CMK (cell line): ENCODE results near the gene KLHDC7A.
A peak's percentile ranks its signal among the peaks of the same experiment; 100 is the strongest.

Source experiments
- DNase-seq: peaks from one replicate; pipeline ENCODE4 v3.0.0-alpha.2; 2010; ENCODE audit warnings: low read depth

Gene KLHDC7A

GRCh38 chr1:18473195-18473815, 7.4 kb upstream of the KLHDC7A start:
- DNase-seq: no peak

DNA sequence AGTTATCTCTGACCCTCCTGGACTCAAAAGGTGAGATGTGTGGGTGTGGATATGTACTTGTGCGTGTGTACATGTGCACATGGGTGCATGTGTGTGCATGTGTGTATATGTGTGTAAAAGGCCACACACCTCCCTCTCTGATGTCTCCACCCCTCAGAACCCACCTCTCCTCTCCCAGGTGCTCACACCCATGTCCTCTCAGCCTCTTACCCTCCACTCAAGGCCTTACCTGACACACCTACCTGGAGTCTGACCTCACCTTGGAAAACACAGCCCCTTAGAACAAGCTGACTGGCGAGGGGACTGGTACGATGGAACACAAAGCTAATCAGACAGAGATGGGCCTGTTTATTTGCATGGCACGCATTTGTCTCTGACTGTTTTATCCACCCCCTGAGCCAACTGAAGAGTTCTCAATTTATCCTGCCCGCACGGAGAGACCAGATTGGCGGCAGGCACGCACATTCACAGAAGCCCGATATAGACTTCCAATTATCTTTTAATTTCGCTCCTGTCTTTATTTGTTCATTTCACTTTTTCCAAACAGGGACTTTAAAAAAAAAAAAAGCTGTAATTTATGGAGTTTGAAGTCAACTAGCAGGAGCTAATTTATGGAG, 6.1 kb upstream of the KLHDC7A start:
- DNase-seq: no peak

- DNase-seq: no peak
Measured at GRCh38 chr1:18475234-18475905, 5.4 kb upstream of the KLHDC7A start.

- DNase-seq: no peak
Measured at GRCh38 chr1:18479454-18479853, 1.3 kb upstream of the KLHDC7A start.

DNA sequence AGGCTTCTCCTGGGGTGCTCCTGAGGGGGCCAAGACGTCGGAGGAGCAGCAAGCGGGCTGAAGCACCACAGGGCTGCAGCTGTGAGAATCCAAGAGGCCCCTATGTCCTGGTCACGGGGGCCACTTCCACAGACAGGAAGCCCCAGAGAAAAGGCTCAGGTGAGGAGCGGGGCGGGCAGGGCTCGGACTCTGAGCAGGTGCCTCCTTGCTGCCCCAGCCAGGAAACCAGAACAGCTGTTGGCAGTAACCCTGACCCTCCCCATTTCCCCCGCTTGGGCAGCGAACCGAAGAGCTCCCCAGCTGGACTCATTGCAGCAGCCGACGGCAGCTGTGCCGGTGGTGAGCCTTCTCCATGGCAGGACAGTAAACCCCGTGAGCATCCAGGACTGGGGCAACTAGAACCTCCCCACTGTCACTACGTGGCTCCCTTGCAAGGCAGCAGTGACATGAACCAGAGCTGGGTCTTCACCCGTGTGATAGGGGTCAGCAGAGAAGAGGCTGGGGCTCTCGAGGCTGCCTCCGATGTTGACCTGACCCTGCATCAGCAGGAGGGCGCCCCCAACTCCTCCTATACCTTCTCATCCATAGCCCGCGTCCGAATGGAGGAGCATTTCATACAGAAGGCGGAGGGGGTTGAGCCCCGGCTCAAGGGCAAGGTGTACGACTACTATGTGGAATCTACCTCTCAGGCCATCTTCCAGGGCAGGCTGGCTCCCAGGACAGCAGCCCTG, 625 bp downstream of the KLHDC7A start:
- no peak for DNase-seq

DNA sequence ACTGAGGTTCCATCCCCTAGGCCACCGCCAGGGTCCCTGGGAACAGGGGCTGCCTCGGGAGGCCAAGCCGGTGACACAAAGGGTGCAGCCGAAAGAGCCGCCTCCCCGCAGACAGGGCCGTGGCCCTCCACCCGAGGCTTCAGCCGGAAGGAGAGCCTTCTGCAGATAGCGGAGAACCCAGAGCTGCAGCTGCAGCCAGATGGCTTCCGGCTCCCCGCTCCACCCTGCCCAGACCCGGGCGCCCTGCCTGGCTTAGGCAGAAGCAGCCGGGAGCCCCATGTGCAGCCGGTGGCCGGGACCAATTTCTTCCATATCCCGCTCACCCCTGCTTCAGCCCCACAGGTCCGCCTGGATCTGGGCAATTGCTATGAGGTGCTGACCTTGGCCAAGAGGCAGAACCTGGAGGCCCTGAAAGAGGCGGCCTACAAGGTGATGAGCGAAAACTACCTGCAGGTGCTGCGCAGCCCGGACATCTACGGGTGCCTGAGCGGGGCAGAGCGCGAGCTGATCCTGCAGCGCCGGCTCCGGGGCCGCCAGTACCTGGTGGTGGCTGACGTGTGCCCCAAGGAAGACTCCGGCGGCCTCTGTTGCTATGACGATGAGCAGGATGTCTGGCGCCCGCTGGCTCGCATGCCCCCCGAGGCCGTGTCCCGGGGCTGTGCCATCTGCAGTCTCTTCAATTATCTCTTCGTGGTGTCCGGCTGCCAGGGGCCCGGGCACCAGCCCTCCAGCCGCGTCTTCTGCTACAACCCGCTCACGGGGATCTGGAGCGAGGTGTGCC, 1.4 kb downstream of the KLHDC7A start:
- peak; percentile 77 for DNase-seq

DNA sequence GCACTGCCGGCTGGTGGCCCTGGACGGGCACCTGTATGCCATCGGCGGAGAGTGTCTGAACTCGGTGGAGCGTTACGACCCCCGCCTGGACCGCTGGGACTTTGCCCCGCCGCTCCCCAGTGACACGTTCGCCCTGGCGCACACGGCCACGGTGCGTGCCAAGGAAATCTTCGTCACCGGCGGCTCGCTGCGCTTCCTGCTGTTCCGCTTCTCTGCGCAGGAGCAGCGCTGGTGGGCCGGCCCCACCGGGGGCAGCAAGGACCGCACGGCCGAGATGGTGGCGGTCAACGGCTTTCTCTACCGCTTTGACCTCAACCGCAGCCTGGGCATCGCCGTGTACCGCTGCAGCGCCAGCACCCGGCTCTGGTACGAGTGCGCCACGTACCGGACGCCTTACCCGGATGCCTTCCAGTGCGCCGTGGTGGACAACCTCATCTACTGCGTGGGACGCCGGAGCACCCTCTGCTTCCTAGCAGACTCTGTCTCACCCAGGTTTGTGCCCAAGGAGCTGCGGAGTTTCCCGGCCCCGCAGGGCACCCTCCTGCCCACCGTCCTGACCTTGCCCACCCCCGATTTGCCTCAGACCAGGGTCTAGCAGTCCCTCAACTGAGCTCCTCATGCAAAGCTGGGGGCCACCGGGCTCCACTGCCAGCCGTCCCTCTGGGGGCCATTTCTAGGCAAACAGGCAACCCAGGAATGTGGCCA, 2.1 kb downstream of the KLHDC7A start:
- DNase-seq: no peak

DNA sequence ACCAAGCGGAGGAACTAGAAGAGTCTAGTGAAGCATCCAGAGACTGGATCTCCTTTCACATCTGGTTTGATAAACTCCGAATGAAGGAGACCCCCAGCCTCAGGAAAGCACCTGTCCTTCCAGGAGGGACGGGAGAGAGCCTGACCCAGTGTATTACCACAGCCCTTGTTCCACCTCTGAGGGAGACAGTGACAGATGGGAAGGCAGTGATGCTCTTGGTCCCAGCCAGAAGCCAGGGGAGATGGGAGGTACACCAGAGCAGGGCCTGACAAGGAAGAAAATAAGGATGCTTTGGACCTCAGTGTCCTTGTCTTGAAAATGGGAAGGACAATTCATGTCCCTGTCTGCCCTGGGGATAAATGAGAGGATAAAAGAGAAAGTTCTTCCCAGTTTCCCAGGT, 3.5 kb downstream of the KLHDC7A start:
- no peak for DNase-seq

GRCh38 chr1:18484721-18485120, 4.0 kb downstream of the KLHDC7A start:
- no peak for DNase-seq

GRCh38 chr1:18485227-18485626, 4.5 kb downstream of the KLHDC7A start:
- no peak for DNase-seq

DNA sequence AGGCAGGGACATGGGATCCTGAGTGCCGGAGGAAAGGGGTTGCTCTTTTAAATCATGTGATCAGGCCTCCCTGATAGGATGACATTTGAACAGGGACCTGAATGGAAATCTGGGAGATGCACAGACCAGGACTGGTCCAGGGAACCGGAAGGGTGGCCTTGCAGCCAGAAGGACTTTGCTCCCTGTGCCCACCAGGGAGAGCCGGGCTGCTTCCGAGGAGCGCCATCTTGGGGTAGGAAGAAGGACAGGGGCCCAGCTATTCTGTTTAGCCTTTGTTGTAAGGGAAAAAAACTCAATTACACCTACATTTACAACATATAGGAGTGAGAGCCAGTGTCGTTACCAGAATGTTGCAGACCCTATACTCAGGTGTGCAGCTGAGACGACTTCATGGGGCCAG, 5.5 kb downstream of the KLHDC7A start:
- no peak for DNase-seq

DNA sequence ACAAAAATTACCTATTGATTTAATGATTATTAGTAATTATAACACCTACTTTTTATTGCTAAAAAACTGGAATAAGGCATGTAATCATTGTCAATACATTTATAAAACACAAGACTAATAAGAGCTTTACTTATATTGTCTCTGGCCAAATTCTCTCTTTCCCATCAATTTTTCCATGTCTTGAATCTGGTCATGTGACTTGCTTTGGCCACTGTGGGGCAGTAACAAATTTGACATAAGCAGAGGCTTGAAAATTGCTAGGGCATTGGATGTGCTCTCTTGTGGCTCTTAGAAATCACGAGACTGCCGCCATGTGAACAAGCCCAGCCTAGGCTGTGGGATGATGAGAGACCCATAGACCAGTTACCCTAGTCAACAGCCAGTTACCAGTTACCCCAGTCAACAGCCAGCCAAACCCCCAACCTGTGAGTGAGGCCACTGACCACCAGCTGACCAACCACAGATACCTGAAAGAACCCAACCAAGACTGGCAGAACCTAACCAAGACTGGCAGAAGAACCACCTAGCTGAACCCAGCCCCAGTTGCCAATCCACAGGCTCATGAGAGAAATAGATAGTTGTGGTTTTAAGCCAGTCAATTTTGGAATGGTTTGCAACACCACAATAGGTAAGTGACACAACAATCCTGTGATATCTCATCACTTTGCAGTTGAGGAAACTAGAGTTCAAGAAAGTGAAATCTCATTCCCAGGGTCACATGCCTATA, 8.8 kb downstream of the KLHDC7A start:
- no peak for DNase-seq

GRCh38 chr1:18491168-18491567, 10.4 kb downstream of the KLHDC7A start:
- DNase-seq: no peak

GRCh38 chr1:18494304-18494703, 13.6 kb downstream of the KLHDC7A start:
- no peak for DNase-seq

DNA sequence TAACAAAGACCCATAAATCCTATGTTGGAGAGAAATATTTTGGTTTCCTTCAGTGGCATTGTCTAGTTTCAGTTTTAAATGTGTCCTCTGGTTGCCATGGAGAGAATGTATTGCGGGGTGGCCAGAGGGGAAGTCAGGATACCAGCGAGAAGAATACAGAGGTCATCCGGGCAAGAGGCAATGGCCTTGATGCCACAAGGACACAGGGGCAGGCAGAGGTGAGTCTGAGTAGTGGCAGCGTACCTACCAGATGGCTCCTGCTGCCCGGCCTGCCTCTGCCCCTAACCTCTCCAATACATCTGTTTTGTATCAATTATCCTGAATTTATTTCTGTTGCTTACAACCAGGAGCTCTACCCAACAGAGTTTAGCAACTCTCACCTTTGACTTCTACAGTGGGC, 14.9 kb downstream of the KLHDC7A start:
- no peak for DNase-seq

GRCh38 chr1:18496056-18496455, 15.3 kb downstream of the KLHDC7A start:
- no peak for DNase-seq

- no peak for DNase-seq
Measured at GRCh38 chr1:18496497-18497235, 15.9 kb downstream of the KLHDC7A start.

DNA sequence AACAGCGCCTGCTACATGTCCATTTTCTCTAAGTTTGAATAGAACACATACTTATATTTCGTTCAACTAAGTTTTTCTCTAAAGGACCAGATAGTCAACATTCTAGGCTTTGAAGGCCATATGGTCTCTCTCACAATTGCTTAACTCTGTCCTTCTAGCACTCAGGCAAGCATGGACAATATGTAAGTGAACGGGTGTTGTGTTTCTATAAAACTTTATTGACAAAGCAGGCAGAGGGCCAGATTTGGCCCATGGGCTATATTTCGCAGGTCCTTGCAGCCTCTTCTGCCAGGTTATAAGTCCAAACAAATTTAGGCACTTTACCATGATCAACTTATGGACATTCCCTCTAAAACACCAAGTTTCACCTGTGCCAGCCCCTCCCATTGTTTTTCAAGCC, 21.1 kb downstream of the KLHDC7A start:
- DNase-seq: no peak

- DNase-seq: no peak
Measured at GRCh38 chr1:18504609-18505008, 23.9 kb downstream of the KLHDC7A start.

GRCh38 chr1:18505666-18506065, 24.9 kb downstream of the KLHDC7A start:
- DNase-seq: no peak
